ENCODE results near the gene ALDOC. TPM values are rescaled to one million over a fixed set of nuclear protein-coding genes. Genes with fewer than 3 reads are reported as not detected.

ALDOC gene
- total and polyA plus RNA-seq, 2 experiments from 2014 or later, result 18.4 to 47.3 TPM

DNA sequence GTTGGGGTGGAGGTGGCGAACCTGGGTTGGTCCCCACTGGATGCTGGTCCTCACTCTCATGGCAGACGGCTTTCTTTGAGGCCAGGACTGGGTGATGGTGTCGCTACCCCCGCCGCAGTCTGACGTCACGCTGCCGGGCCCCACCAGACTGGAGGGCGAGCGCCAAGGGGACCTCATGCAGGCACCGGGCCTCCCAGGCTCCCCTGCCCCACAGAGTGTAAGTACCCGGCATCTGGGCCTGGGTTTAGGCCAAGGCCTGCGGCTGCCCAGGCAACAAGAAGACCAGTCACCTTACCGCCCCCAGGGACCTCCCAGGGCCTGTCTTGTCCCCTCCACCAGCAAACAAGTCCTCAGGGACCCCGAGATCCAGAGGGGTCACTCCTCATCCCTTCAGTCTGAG, 52.8 kb downstream of the ALDOC start:
- Histone ChIP-seq H2AFZ (no peak overlapping the region), H3K4me3 (no peak overlapping the region), H3K4me2 (ENCODE audit: unreplicated experiment) (no peak overlapping the region), H3K9me2 (ENCODE audit: insufficient read depth) (no peaks in the 10 kb centered on the region), H3K9ac (no peak overlapping the region), H3F3A (ENCODE audit: insufficient read depth) (no peaks in the 10 kb centered on the region), H3K79me2 (ENCODE audit: insufficient read depth) (no peaks in the 10 kb centered on the region), H3K4me1 (ENCODE audit: insufficient read depth) (peaks cover 18% of the 10 kb centered on the region), H4K20me1 (ENCODE audit: insufficient read depth) (no peaks in the 10 kb centered on the region), H3K36me3 (ENCODE audit: low read depth) (no peaks in the 10 kb centered on the region), H3K27me3 (replicated peaks; ENCODE audit: insufficient read depth) (no peaks in the 10 kb centered on the region), H3K27ac (no peak overlapping the region), H3K9me3 (ENCODE audit: low read depth) (no peaks in the 10 kb centered on the region)
- in situ Hi-C loops (cut with MboI), result no loop called here
- TF ChIP-seq EZH2phosphoT487 (IDR thresholded peaks at IDR 0.05; ENCODE audit: insufficient read depth, low read depth) (no peak), EZH2 (IDR thresholded peaks at IDR 0.05; ENCODE audit: insufficient read depth, poor library complexity, severe bottlenecking) (no peak)
- DNase-seq, result no peak
- 70 to 71% methylated on average over 14 to 15 of the region's 15 CpGs for WGBS, 2 experiments (ENCODE audit: low coverage in 1 of 2, low lambda C conversion rate in 2 of 2, missing lambda C conversion rate in 2 of 2)

DNA sequence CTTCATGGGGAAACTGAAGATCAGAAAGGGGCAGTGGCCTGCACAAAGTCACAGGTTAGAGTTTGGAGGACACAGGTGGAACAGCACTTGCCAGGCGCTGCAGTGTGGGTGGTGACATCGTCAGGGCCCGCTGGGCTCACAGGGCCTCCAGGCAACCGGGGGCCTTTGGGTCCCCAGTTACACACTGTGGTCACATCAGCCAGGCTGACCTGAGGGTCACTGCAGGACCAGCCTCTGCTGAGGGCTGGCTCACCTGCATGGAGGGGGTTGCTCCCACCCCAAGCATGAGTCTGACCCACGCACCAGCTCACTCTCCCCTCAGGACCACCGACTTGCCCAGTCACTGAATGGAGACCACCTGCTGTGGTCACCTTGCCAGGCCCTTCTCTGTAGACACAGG, 53.5 kb downstream of the ALDOC start:
- no peak for DNase-seq
- TF ChIP-seq EZH2 (IDR thresholded peaks at IDR 0.05; ENCODE audit: insufficient read depth, poor library complexity, severe bottlenecking), result no peak
- TF ChIP-seq EZH2phosphoT487 (IDR thresholded peaks at IDR 0.05; ENCODE audit: insufficient read depth, low read depth), result no peak

More for the DNA sequence above, 53.5 kb downstream of the ALDOC start:
- H4K20me1 ChIP-seq (ENCODE audit: insufficient read depth), result no peaks in the 10 kb centered on the region
- H3K9me3 ChIP-seq (ENCODE audit: low read depth), result no peaks in the 10 kb centered on the region
- 57 to 76% methylated on average over 6 of the region's 6 CpGs for WGBS, 2 experiments (ENCODE audit: low coverage in 1 of 2, low lambda C conversion rate in 2 of 2, missing lambda C conversion rate in 2 of 2)
- no peak overlapping the region for H3K9ac ChIP-seq
- no peaks in the 10 kb centered on the region for H3K9me2 ChIP-seq (ENCODE audit: insufficient read depth)
- no peak overlapping the region for H2AFZ ChIP-seq
- H3K36me3 ChIP-seq (ENCODE audit: low read depth), result no peaks in the 10 kb centered on the region
- H3K79me2 ChIP-seq (ENCODE audit: insufficient read depth), result no peaks in the 10 kb centered on the region
- H3K27me3 ChIP-seq (replicated peaks; ENCODE audit: insufficient read depth), result no peaks in the 10 kb centered on the region
- no peak overlapping the region for H3K27ac ChIP-seq
- no peak overlapping the region for H3K4me2 ChIP-seq (ENCODE audit: unreplicated experiment)
- no peak overlapping the region for H3K4me3 ChIP-seq
- peaks cover 13% of the 10 kb centered on the region for H3K4me1 ChIP-seq (ENCODE audit: insufficient read depth)
- H3F3A ChIP-seq (ENCODE audit: insufficient read depth), result no peaks in the 10 kb centered on the region
- in situ Hi-C loops (cut with MboI), result no loop called here

Other genes with a start within 250 kb of the ALDOC start
- gene IFT20, start 241.4 kb downstream of the ALDOC start, total RNA-seq (2014; rRNA removed; shearing (Covaris generic)), result 79.3 and 80.5 TPM in 2 replicates
- 111 and 116 TPM in 2 replicates for gene IFT20, start 241.4 kb downstream of the ALDOC start, polyA plus RNA-seq (2016; fragmentation: Nextera tagmentation; extraction: Ambion mirVana)
- 47.7 and 50.8 TPM in 2 replicates for gene TNFAIP1, start 241.1 kb downstream of the ALDOC start, total RNA-seq (2014; rRNA removed; shearing (Covaris generic))
- gene TNFAIP1, start 241.1 kb downstream of the ALDOC start, polyA plus RNA-seq (2016; fragmentation: Nextera tagmentation; extraction: Ambion mirVana), result 53.7 and 59.4 TPM in 2 replicates
- 80.1 and 92.7 TPM in 2 replicates for gene POLDIP2, start 219.4 kb downstream of the ALDOC start, total RNA-seq (2014; rRNA removed; shearing (Covaris generic))
- 105 and 112 TPM in 2 replicates for gene POLDIP2, start 219.4 kb downstream of the ALDOC start, polyA plus RNA-seq (2016; fragmentation: Nextera tagmentation; extraction: Ambion mirVana)
- not detected in 2 replicates for gene SEBOX, start 211.7 kb downstream of the ALDOC start, total RNA-seq (2014; rRNA removed; shearing (Covaris generic))
- not detected in 2 replicates for gene SEBOX, start 211.7 kb downstream of the ALDOC start, polyA plus RNA-seq (2016; fragmentation: Nextera tagmentation; extraction: Ambion mirVana)
- not detected in 2 replicates for gene VTN, start 206.6 kb downstream of the ALDOC start, total RNA-seq (2014; rRNA removed; shearing (Covaris generic))
- gene VTN, start 206.6 kb downstream of the ALDOC start, polyA plus RNA-seq (2016; fragmentation: Nextera tagmentation; extraction: Ambion mirVana), result 0.24 and 0.34 TPM in 2 replicates
- gene SARM1, start 205.2 kb downstream of the ALDOC start, total RNA-seq (2014; rRNA removed; shearing (Covaris generic)), result 16.9 and 24.2 TPM in 2 replicates
- 4.7 and 5.8 TPM in 2 replicates for gene SARM1, start 205.2 kb downstream of the ALDOC start, polyA plus RNA-seq (2016; fragmentation: Nextera tagmentation; extraction: Ambion mirVana)
- gene SLC46A1, start 170.7 kb downstream of the ALDOC start, total RNA-seq (2014; rRNA removed; shearing (Covaris generic)), result 5.9 and 11.1 TPM in 2 replicates
- 4.9 and 6.2 TPM in 2 replicates for gene SLC46A1, start 170.7 kb downstream of the ALDOC start, polyA plus RNA-seq (2016; fragmentation: Nextera tagmentation; extraction: Ambion mirVana)
- not detected in 2 replicates for gene SLC13A2, start 103.3 kb downstream of the ALDOC start, total RNA-seq (2014; rRNA removed; shearing (Covaris generic))
- not detected in 2 replicates for gene SLC13A2, start 103.3 kb downstream of the ALDOC start, polyA plus RNA-seq (2016; fragmentation: Nextera tagmentation; extraction: Ambion mirVana)
- not detected in 2 replicates for gene FOXN1, start 70.5 kb downstream of the ALDOC start, total RNA-seq (2014; rRNA removed; shearing (Covaris generic))
- not detected in 2 replicates for gene FOXN1, start 70.5 kb downstream of the ALDOC start, polyA plus RNA-seq (2016; fragmentation: Nextera tagmentation; extraction: Ambion mirVana)
- 30.9 and 50.9 TPM in 2 replicates for gene UNC119, start 24.3 kb downstream of the ALDOC start, total RNA-seq (2014; rRNA removed; shearing (Covaris generic))
- gene UNC119, start 24.3 kb downstream of the ALDOC start, polyA plus RNA-seq (2016; fragmentation: Nextera tagmentation; extraction: Ambion mirVana), result 28.8 and 29.4 TPM in 2 replicates
- gene PIGS, start 5.4 kb downstream of the ALDOC start, total RNA-seq (2014; rRNA removed; shearing (Covaris generic)), result 57.8 and 76.0 TPM in 2 replicates
- gene PIGS, start 5.4 kb downstream of the ALDOC start, polyA plus RNA-seq (2016; fragmentation: Nextera tagmentation; extraction: Ambion mirVana), result 68.8 and 72.7 TPM in 2 replicates
- 14.0 and 27.0 TPM in 2 replicates for gene SPAG5, start 22.1 kb upstream of the ALDOC start, total RNA-seq (2014; rRNA removed; shearing (Covaris generic))
- 20.5 TPM in 2 replicates for gene SPAG5, start 22.1 kb upstream of the ALDOC start, polyA plus RNA-seq (2016; fragmentation: Nextera tagmentation; extraction: Ambion mirVana)
- gene RSKR, start 37.3 kb upstream of the ALDOC start, total RNA-seq (2014; rRNA removed; shearing (Covaris generic)), result 1.2 and 6.8 TPM in 2 replicates
- gene RSKR, start 37.3 kb upstream of the ALDOC start, polyA plus RNA-seq (2016; fragmentation: Nextera tagmentation; extraction: Ambion mirVana), result 0.58 and 0.86 TPM in 2 replicates
- gene BLTP2, start 68.3 kb upstream of the ALDOC start, total RNA-seq (2014; rRNA removed; shearing (Covaris generic)), result 145 and 155 TPM in 2 replicates
- gene BLTP2, start 68.3 kb upstream of the ALDOC start, polyA plus RNA-seq (2016; fragmentation: Nextera tagmentation; extraction: Ambion mirVana), result 49.8 and 55.6 TPM in 2 replicates
- gene SDF2, start 85.0 kb upstream of the ALDOC start, total RNA-seq (2014; rRNA removed; shearing (Covaris generic)), result 52.3 and 64.4 TPM in 2 replicates
- 88.4 and 94.2 TPM in 2 replicates for gene SDF2, start 85.0 kb upstream of the ALDOC start, polyA plus RNA-seq (2016; fragmentation: Nextera tagmentation; extraction: Ambion mirVana)
- 39.7 and 45.0 TPM in 2 replicates for gene SUPT6H, start 85.3 kb upstream of the ALDOC start, total RNA-seq (2014; rRNA removed; shearing (Covaris generic))
- 26.5 and 27.3 TPM in 2 replicates for gene SUPT6H, start 85.3 kb upstream of the ALDOC start, polyA plus RNA-seq (2016; fragmentation: Nextera tagmentation; extraction: Ambion mirVana)
- 0.65 TPM in 1 of 2 replicates, not detected in the other for gene PROCA1, start 135.0 kb upstream of the ALDOC start, total RNA-seq (2014; rRNA removed; shearing (Covaris generic))
- gene PROCA1, start 135.0 kb upstream of the ALDOC start, polyA plus RNA-seq (2016; fragmentation: Nextera tagmentation; extraction: Ambion mirVana), result 0.41 and 0.44 TPM in 2 replicates
- gene RAB34, start 141.0 kb upstream of the ALDOC start, total RNA-seq (2014; rRNA removed; shearing (Covaris generic)), result 307 and 476 TPM in 2 replicates
- gene RAB34, start 141.0 kb upstream of the ALDOC start, polyA plus RNA-seq (2016; fragmentation: Nextera tagmentation; extraction: Ambion mirVana), result 277 and 293 TPM in 2 replicates
- 362 and 383 TPM in 2 replicates for gene RPL23A, start 143.1 kb upstream of the ALDOC start, total RNA-seq (2014; rRNA removed; shearing (Covaris generic))
- gene RPL23A, start 143.1 kb upstream of the ALDOC start, polyA plus RNA-seq (2016; fragmentation: Nextera tagmentation; extraction: Ambion mirVana), result 1,040 and 1,075 TPM in 2 replicates
- gene TLCD1, start 149.3 kb upstream of the ALDOC start, total RNA-seq (2014; rRNA removed; shearing (Covaris generic)), result 4.8 and 16.3 TPM in 2 replicates
- gene TLCD1, start 149.3 kb upstream of the ALDOC start, polyA plus RNA-seq (2016; fragmentation: Nextera tagmentation; extraction: Ambion mirVana), result 13.8 and 14.2 TPM in 2 replicates
- gene NEK8, start 151.9 kb upstream of the ALDOC start, total RNA-seq (2014; rRNA removed; shearing (Covaris generic)), result 2.9 and 13.5 TPM in 2 replicates
- 2.7 and 2.8 TPM in 2 replicates for gene NEK8, start 151.9 kb upstream of the ALDOC start, polyA plus RNA-seq (2016; fragmentation: Nextera tagmentation; extraction: Ambion mirVana)
- 30.3 and 55.4 TPM in 2 replicates for gene TRAF4, start 167.1 kb upstream of the ALDOC start, total RNA-seq (2014; rRNA removed; shearing (Covaris generic))
- gene TRAF4, start 167.1 kb upstream of the ALDOC start, polyA plus RNA-seq (2016; fragmentation: Nextera tagmentation; extraction: Ambion mirVana), result 23.4 and 23.5 TPM in 2 replicates

All from GM23248 (cell line).